H9 (cell line): ENCODE measurements around the gene PRSS23. TPM values are rescaled to one million over a fixed set of nuclear protein-coding genes. Genes with fewer than 3 reads are reported as not detected.

Experiments
- DNase-seq: peaks from one replicate; pipeline ENCODE4 v3.0.0-alpha.2; 2017
- H2AFZ ChIP-seq: one replicate; pipeline ENCODE4 v1.6.1; 2013; ENCODE audit warnings: mild to moderate bottlenecking, low read length, control low read depth, moderate library complexity
- H2AK5ac ChIP-seq: 2 replicates; pipeline ENCODE4 v1.6.1; 2013; ENCODE audit warnings: low read length, control low read depth, mixed read lengths; ENCODE audit not compliant: insufficient read length
- H2BK120ac ChIP-seq: one replicate; pipeline ENCODE4 v1.6.1; 2013; ENCODE audit warnings: low read depth, mild to moderate bottlenecking, low read length, control low read depth, inconsistent platforms; ENCODE audit not compliant: poor library complexity, severe bottlenecking
- H2BK12ac ChIP-seq: 2 replicates; pipeline ENCODE4 v1.6.1; 2013; ENCODE audit warnings: low read length, control low read depth, mixed read lengths, low read depth; ENCODE audit not compliant: insufficient read length
- H2BK15ac ChIP-seq: 2 replicates; pipeline ENCODE4 v1.6.1; 2013; ENCODE audit warnings: low read depth, low read length, control low read depth
- H2BK20ac ChIP-seq: one replicate; pipeline ENCODE4 v1.6.1; 2013; ENCODE audit warnings: low read depth, mild to moderate bottlenecking, low read length, control low read depth, inconsistent platforms; ENCODE audit not compliant: poor library complexity, severe bottlenecking
- H2BK5ac ChIP-seq: 2 replicates; pipeline ENCODE4 v1.6.1; 2013; ENCODE audit warnings: low read length, control low read depth, mixed read lengths; ENCODE audit not compliant: insufficient read length
- H3K14ac ChIP-seq: 2 replicates; pipeline ENCODE4 v1.6.1; 2013; ENCODE audit warnings: low read length, control low read depth; ENCODE audit not compliant: insufficient read depth
- H3K18ac ChIP-seq: 2 replicates; pipeline ENCODE4 v1.6.1; 2013; ENCODE audit warnings: low read depth, mild to moderate bottlenecking, mixed read lengths, low read length, control low read depth; ENCODE audit not compliant: insufficient read length
- H3K23ac ChIP-seq: 2 replicates; pipeline ENCODE4 v1.6.1; 2013; ENCODE audit warnings: low read length, control low read depth, mixed read lengths, low read depth; ENCODE audit not compliant: insufficient read length
- H3K23me2 ChIP-seq: 2 replicates; pipeline ENCODE4 v1.6.1; 2013; ENCODE audit warnings: low read depth, mild to moderate bottlenecking, mixed read lengths, low read length, control low read depth; ENCODE audit not compliant: insufficient read length, poor library complexity, severe bottlenecking
- H3K27ac ChIP-seq: 2 replicates; pipeline ENCODE4 v1.5.1; 2013; ENCODE audit warnings: low read length, control low read depth, mixed read lengths, low read depth; ENCODE audit not compliant: insufficient read length
- H3K27me3 ChIP-seq: 2 replicates; pipeline ENCODE4 v1.6.1; 2013; ENCODE audit warnings: low read length, control low read depth, inconsistent platforms; ENCODE audit not compliant: insufficient read depth
- H3K4ac ChIP-seq: 2 replicates; pipeline ENCODE4 v1.6.1; 2013; ENCODE audit warnings: low read depth, mild to moderate bottlenecking, control low read depth, inconsistent platforms, low read length, moderate library complexity
- H3K4me1 ChIP-seq: 2 replicates; pipeline ENCODE4 v1.6.1; 2013; ENCODE audit warnings: low read length, control low read depth, inconsistent platforms; ENCODE audit not compliant: insufficient read depth
- H3K4me2 ChIP-seq: 2 replicates; pipeline ENCODE4 v1.6.1; 2013; ENCODE audit warnings: low read length, control low read depth, mixed read lengths; ENCODE audit not compliant: insufficient read length, insufficient read depth
- H3K56ac ChIP-seq: 2 replicates; pipeline ENCODE4 v1.6.1; 2013; ENCODE audit warnings: low read depth, mild to moderate bottlenecking, mixed read lengths, low read length, control low read depth; ENCODE audit not compliant: insufficient read length
- H3K79me1 ChIP-seq: 2 replicates; pipeline ENCODE4 v1.6.1; 2013; ENCODE audit warnings: low read depth, mild to moderate bottlenecking, moderate library complexity, low read length, control low read depth, inconsistent platforms; ENCODE audit not compliant: insufficient read depth, poor library complexity, severe bottlenecking
- H3K79me2 ChIP-seq: 2 replicates; pipeline ENCODE4 v1.6.1; 2013; ENCODE audit warnings: low read length, control low read depth, inconsistent platforms; ENCODE audit not compliant: insufficient read depth
- H3K9ac ChIP-seq: 2 replicates; pipeline ENCODE4 v1.6.1; 2013; ENCODE audit warnings: low read length, control low read depth, mixed read lengths; ENCODE audit not compliant: insufficient read length; ENCODE audit errors: extremely low read depth
- H3K9me3 ChIP-seq: one replicate; pipeline ENCODE4 v1.6.1; 2013; ENCODE audit warnings: low read depth, low read length, inconsistent platforms; ENCODE audit not compliant: control insufficient read depth
- H3T11ph ChIP-seq: one replicate; pipeline ENCODE4 v1.6.1; 2013; ENCODE audit warnings: mild to moderate bottlenecking, low read length, control low read depth, inconsistent platforms
- H4K20me1 ChIP-seq: one replicate; pipeline ENCODE4 v1.6.1; 2013; ENCODE audit not compliant: control insufficient read depth, insufficient read length, insufficient read depth
- H4K5ac ChIP-seq: 2 replicates; pipeline ENCODE4 v1.6.1; 2013; ENCODE audit warnings: low read depth, mild to moderate bottlenecking, mixed read lengths, low read length, control low read depth; ENCODE audit not compliant: insufficient read length
- H4K8ac ChIP-seq: replicated peaks from 2 replicates; pipeline ENCODE4 v1.6.1; 2013; ENCODE audit warnings: low read length, control low read depth, mixed read lengths, low read depth; ENCODE audit not compliant: insufficient read length
- H4K91ac ChIP-seq: 2 replicates; pipeline ENCODE4 v1.6.1; 2013; ENCODE audit warnings: low read depth, mild to moderate bottlenecking, moderate library complexity, mixed read lengths, low read length, control low read depth; ENCODE audit not compliant: insufficient read length
- H3K27ac Mint-ChIP-seq, 3 experiments: 2 replicates in 2 of 3; 3 replicates in 1 of 3; pipeline ENCODE4 v1.8.0; 2020 to 2021; ENCODE audit warnings: mixed read lengths in 3 of 3, mild to moderate bottlenecking in 1 of 3, moderate library complexity in 1 of 3
- H3K27me3 Mint-ChIP-seq: 2 replicates; pipeline ENCODE4 v1.8.0; 2021; ENCODE audit warnings: low read depth, mild to moderate bottlenecking, moderate library complexity, mixed read lengths
- H3K36me3 Mint-ChIP-seq, 3 experiments: 2 replicates in 2 of 3; 3 replicates in 1 of 3; pipeline ENCODE4 v1.8.0; 2020 to 2021; ENCODE audit warnings: low read depth in 3 of 3, mixed read lengths in 3 of 3; ENCODE audit not compliant: insufficient read depth in 1 of 3
- H3K4me1 Mint-ChIP-seq, 2 experiments: 2 replicates each; pipeline ENCODE4 v1.8.0; 2020; ENCODE audit warnings: mixed read lengths in 2 of 2
- H3K4me3 Mint-ChIP-seq, 2 experiments: 2 replicates in 1 of 2; 3 replicates in 1 of 2; pipeline ENCODE4 v1.8.0; 2020 to 2021; ENCODE audit warnings: mild to moderate bottlenecking in 2 of 2, mixed read lengths in 2 of 2, moderate library complexity in 1 of 2
- H3K9me3 Mint-ChIP-seq, 2 experiments: 2 replicates in 1 of 2; 3 replicates in 1 of 2; pipeline ENCODE4 v1.8.0; 2020; ENCODE audit warnings: mild to moderate bottlenecking in 2 of 2, mixed read lengths in 2 of 2, moderate library complexity in 1 of 2
- CTCF ChIP-seq: fragments of 200-600 bp; sonication (generic); conservative IDR thresholded peaks from 3 replicates; pipeline ENCODE4 v1.8.0; 2021; ENCODE audit warnings: antibody characterized with exemption, mild to moderate bottlenecking
- WGBS: extraction: QIAGEN DNeasy Blood & Tissue Kit; methylation state at CpG from one replicate; pipeline ENCODE4 v1.1.7; 2013; ENCODE audit warnings: missing lambda C conversion rate, low lambda C conversion rate, mixed read lengths; ENCODE audit not compliant: insufficient read length; ENCODE audit errors: extremely low coverage; 5-methylcytosine and 5-hydroxymethylcytosine counted together
- total RNA-seq: library from RNA; stranded (reverse); gene quantifications from 2 replicates; pipeline ENCODE4 v1.2.1, GENCODE V29; 2021

Gene PRSS23
- total RNA-seq, 1 experiment from 2014 or later, result 6.9 TPM

- Histone ChIP-seq H2BK20ac (no peak overlapping the region), H3K56ac (no peak overlapping the region), H3T11ph (no peak overlapping the region), H3K9ac (no peak overlapping the region), H3K14ac (no peak overlapping the region), H4K20me1 (no peaks in the 10 kb centered on the region), H3K79me1 (no peaks in the 10 kb centered on the region), H2BK120ac (no peak overlapping the region), H3K79me2 (no peaks in the 10 kb centered on the region), H3K4ac (no peak overlapping the region), H3K9me3 (no peaks in the 10 kb centered on the region), H3K18ac (no peak overlapping the region), H3K23ac (no peak overlapping the region), H4K91ac (no peak overlapping the region), H3K23me2 (no peaks in the 10 kb centered on the region), H2AK5ac (no peak overlapping the region), H2BK12ac (no peak overlapping the region), H3K27me3 (no peaks in the 10 kb centered on the region), H4K5ac (no peak overlapping the region), H2BK5ac (no peak overlapping the region), H2BK15ac (no peak overlapping the region), H3K4me2 (no peak overlapping the region), H3K4me1 (no peaks in the 10 kb centered on the region), H3K27ac (no peak overlapping the region), H4K8ac (no peak overlapping the region), H2AFZ (no peak overlapping the region)
- no peak for DNase-seq
- no peak overlapping the region for H3K4me3 Mint-ChIP-seq
- H3K9me3 Mint-ChIP-seq, result peaks cover 0 to 2% of the 10 kb centered on the region in 2 experiments; a peak in 2 of 5 replicates
- H3K36me3 Mint-ChIP-seq, result no peaks in the 10 kb centered on the region; a peak in 1 of 7 replicates
- WGBS, result no CpG with 5 or more reads among the region's 2 CpGs
- H3K27ac Mint-ChIP-seq, result 0 out of 7 replicates have a peak overlapping the region, but pooled peaks of 1 of the 3 experiments have one; percentile 0
- TF ChIP-seq CTCF, result no peak
- H3K4me1 Mint-ChIP-seq, result peaks cover 10% of the 10 kb centered on the region in 2 experiments
- no peaks in the 10 kb centered on the region for H3K27me3 Mint-ChIP-seq
These were observed 34.5 kb upstream of the PRSS23 start for GRCh38 chr11:86765878-86766277.
